Naive B cell (primary cell): Measurements from ENCODE around the gene MSI2. TPM values are rescaled to one million over a fixed set of nuclear protein-coding genes. Genes with fewer than 3 reads are reported as not detected.

Experiments used
- ATAC-seq, 2 donors: fragments of 150-1000 bp; cut with Tn5 transposase; 2 replicates each; pipeline ENCODE4 v1.10.0; 2021; ENCODE audit warnings: low read depth in 2 of 2, mild to moderate bottlenecking in 2 of 2, moderate library complexity in 2 of 2
- DNase-seq: peaks from one replicate; pipeline ENCODE4 v3.0.0; 2022
- H3K27ac Mint-ChIP-seq, 6 donors: one replicate each; pipeline ENCODE4 v1.8.0; 2020 to 2022; ENCODE audit warnings: mild to moderate bottlenecking in 6 of 6, mixed read lengths in 6 of 6, moderate library complexity in 5 of 6, inconsistent platforms in 2 of 6
- H3K27me3 Mint-ChIP-seq, 3 donors: one replicate each; pipeline ENCODE4 v1.8.0; 2021 to 2022; ENCODE audit warnings: mixed read lengths in 3 of 3, mild to moderate bottlenecking in 1 of 3
- H3K36me3 Mint-ChIP-seq, 2 donors: one replicate each; pipeline ENCODE4 v1.8.0; 2020 to 2022; ENCODE audit warnings: mixed read lengths in 2 of 2, inconsistent platforms in 1 of 2, mild to moderate bottlenecking in 1 of 2
- H3K4me1 Mint-ChIP-seq, 3 donors: one replicate each; pipeline ENCODE4 v1.8.0; 2020 to 2022; ENCODE audit warnings: mixed read lengths in 3 of 3, inconsistent platforms in 1 of 3, mild to moderate bottlenecking in 1 of 3, moderate library complexity in 1 of 3
- H3K4me3 Mint-ChIP-seq, 8 donors: one replicate each; pipeline ENCODE4 v1.8.0; 2020 to 2022; ENCODE audit warnings: mild to moderate bottlenecking in 8 of 8, mixed read lengths in 8 of 8, moderate library complexity in 8 of 8, inconsistent platforms in 2 of 8
- H3K9me3 Mint-ChIP-seq, 7 donors: one replicate each; pipeline ENCODE4 v1.8.0; 2020 to 2022; ENCODE audit warnings: mixed read lengths in 7 of 7, mild to moderate bottlenecking in 5 of 7, inconsistent platforms in 2 of 7, moderate library complexity in 1 of 7
- polyA plus RNA-seq, 6 donors: library from polyadenylated mRNA; unstranded; fragments of 300-500 nt; fragmentation: Illumina TruSeq; gene quantifications; one replicate each; pipeline ENCODE4 v1.2.3, GENCODE V29; 2021; ENCODE audit warnings: low read depth in 6 of 6

Gene MSI2
- polyA plus RNA-seq, 6 donors from 2014 or later = 4.0 to 11.3 (median 6.8) TPM

- ATAC-seq = no peak
- Mint-ChIP-seq H3K27me3 (no peaks in the 10 kb centered on the region), H3K4me3 (no peak overlapping the region), H3K27ac (peak overlapping the region in 4 of 6 donors; percentile 32 to 67 (median 38)), H3K36me3 (peaks cover 0 to 3% of the 10 kb centered on the region in 2 donors), H3K4me1 (peaks cover 26 to 33% (median 32%) of the 10 kb centered on the region in 3 donors), H3K9me3 (no peaks in the 10 kb centered on the region)
- no peak for DNase-seq
Measured at GRCh38 chr17:57576744-57577143, 320.4 kb downstream of the MSI2 start.

- Mint-ChIP-seq H3K4me1 (peaks cover 26 to 35% (median 33%) of the 10 kb centered on the region in 3 donors), H3K9me3 (no peaks in the 10 kb centered on the region), H3K27ac (peak overlapping the region; percentile 25 to 83 (median 60)), H3K27me3 (no peaks in the 10 kb centered on the region), H3K36me3 (peaks cover 0 to 3% of the 10 kb centered on the region in 2 donors), H3K4me3 (peak overlapping the region in 2 of 8 donors; percentile 29 to 45)
- no peak for ATAC-seq
- DNase-seq = no peak
Measured at GRCh38 chr17:57577751-57578607, 321.7 kb downstream of the MSI2 start.

- H3K27me3 Mint-ChIP-seq = no peaks in the 10 kb centered on the region
- peak overlapping the region in 1 of 8 donors; percentile 29 for H3K4me3 Mint-ChIP-seq
- H3K36me3 Mint-ChIP-seq = peaks cover 0 to 3% of the 10 kb centered on the region in 2 donors
- peaks cover 22 to 32% (median 28%) of the 10 kb centered on the region in 3 donors for H3K4me1 Mint-ChIP-seq
- peak; percentile 43 to 67 for ATAC-seq
- no peak for DNase-seq
- H3K9me3 Mint-ChIP-seq = no peaks in the 10 kb centered on the region
- peak overlapping the region in 5 of 6 donors; percentile 29 to 83 (median 69) for H3K27ac Mint-ChIP-seq
Measured at GRCh38 chr17:57578608-57579225, 322.4 kb downstream of the MSI2 start.

- Mint-ChIP-seq H3K27ac (peak overlapping the region in 5 of 6 donors; percentile 20 to 73 (median 47)), H3K9me3 (no peaks in the 10 kb centered on the region), H3K4me1 (peaks cover 20 to 28% (median 27%) of the 10 kb centered on the region in 3 donors), H3K27me3 (no peaks in the 10 kb centered on the region), H3K36me3 (peaks cover 0 to 3% of the 10 kb centered on the region in 2 donors), H3K4me3 (no peak overlapping the region)
- ATAC-seq = no peak
- DNase-seq = no peak
Measured at GRCh38 chr17:57579245-57579644, 322.9 kb downstream of the MSI2 start.

GRCh38 chr17:57580055-57580739 lies 323.9 kb downstream of the MSI2 start:
- peaks cover 20 to 28% (median 25%) of the 10 kb centered on the region in 3 donors for H3K4me1 Mint-ChIP-seq
- H3K9me3 Mint-ChIP-seq = no peaks in the 10 kb centered on the region
- H3K36me3 Mint-ChIP-seq = peaks cover 0 to 3% of the 10 kb centered on the region in 2 donors
- H3K27ac Mint-ChIP-seq = peak overlapping the region in 3 of 6 donors; percentile 47 to 69 (median 56)
- ATAC-seq (no peak), DNase-seq (no peak)
- H3K4me3 Mint-ChIP-seq = no peak overlapping the region
- H3K27me3 Mint-ChIP-seq = no peaks in the 10 kb centered on the region

- Mint-ChIP-seq H3K4me1 (peaks cover 10 to 21% (median 15%) of the 10 kb centered on the region in 3 donors), H3K36me3 (no peaks in the 10 kb centered on the region), H3K27ac (no peak overlapping the region), H3K27me3 (no peaks in the 10 kb centered on the region), H3K4me3 (no peak overlapping the region), H3K9me3 (no peaks in the 10 kb centered on the region)
- DNase-seq (no peak), ATAC-seq (no peak)
Measured at GRCh38 chr17:57582881-57583756, 326.8 kb downstream of the MSI2 start.

GRCh38 chr17:57584050-57584551 lies 327.8 kb downstream of the MSI2 start:
- no peak for DNase-seq
- H3K27ac Mint-ChIP-seq = peak overlapping the region in 1 of 6 donors; percentile 11

GRCh38 chr17:57585341-57586195 lies 329.2 kb downstream of the MSI2 start:
- Mint-ChIP-seq H3K9me3 (no peaks in the 10 kb centered on the region), H3K27me3 (no peaks in the 10 kb centered on the region), H3K4me3 (no peak overlapping the region), H3K27ac (peak overlapping the region in 2 of 6 donors; percentile 9 to 62), H3K4me1 (peaks cover 3 to 14% (median 9%) of the 10 kb centered on the region in 3 donors), H3K36me3 (no peaks in the 10 kb centered on the region)
- DNase-seq = no peak
- no peak for ATAC-seq

More at GRCh38 chr17:57584050-57584551, 327.8 kb downstream of the MSI2 start:
- no peaks in the 10 kb centered on the region for H3K36me3 Mint-ChIP-seq
- no peaks in the 10 kb centered on the region for H3K9me3 Mint-ChIP-seq
- H3K4me3 Mint-ChIP-seq = no peak overlapping the region
- H3K27me3 Mint-ChIP-seq = no peaks in the 10 kb centered on the region
- peaks cover 3 to 14% (median 12%) of the 10 kb centered on the region in 3 donors for H3K4me1 Mint-ChIP-seq
- ATAC-seq = no peak

- ATAC-seq = no peak
- H3K9me3 Mint-ChIP-seq = no peaks in the 10 kb centered on the region
- H3K36me3 Mint-ChIP-seq = no peaks in the 10 kb centered on the region
- no peak overlapping the region for H3K4me3 Mint-ChIP-seq
- H3K27ac Mint-ChIP-seq = peak overlapping the region in 2 of 6 donors; percentile 62 to 71
- DNase-seq = no peak
- peaks cover 4 to 14% (median 9%) of the 10 kb centered on the region in 3 donors for H3K4me1 Mint-ChIP-seq
- no peaks in the 10 kb centered on the region for H3K27me3 Mint-ChIP-seq
Measured at GRCh38 chr17:57586196-57586740, 329.9 kb downstream of the MSI2 start.

GRCh38 chr17:57586742-57587141 lies 330.4 kb downstream of the MSI2 start:
- no peak for ATAC-seq
- Mint-ChIP-seq H3K4me3 (no peak overlapping the region), H3K27ac (no peak overlapping the region), H3K27me3 (no peaks in the 10 kb centered on the region), H3K4me1 (peaks cover 6 to 14% (median 6%) of the 10 kb centered on the region in 3 donors), H3K9me3 (no peaks in the 10 kb centered on the region), H3K36me3 (no peaks in the 10 kb centered on the region)
- DNase-seq = no peak

GRCh38 chr17:57587193-57587969 lies 331.1 kb downstream of the MSI2 start:
- Mint-ChIP-seq H3K4me1 (peaks cover 3 to 14% (median 6%) of the 10 kb centered on the region in 3 donors), H3K27ac (peak overlapping the region in 2 of 6 donors; percentile 74 to 80), H3K9me3 (no peaks in the 10 kb centered on the region), H3K27me3 (no peaks in the 10 kb centered on the region), H3K36me3 (no peaks in the 10 kb centered on the region), H3K4me3 (no peak overlapping the region)
- no peak for DNase-seq
- no peak for ATAC-seq
